Activated CD8-positive, alpha-beta T cell treated with anti-CD3 and anti-CD28 coated beads, Interleukin-2, amount 10 ng/mL, durations not matched to agents 7 days and 5 days (primary cell): ENCODE data around the gene SLCO6A1. TPM values are rescaled to one million over a fixed set of nuclear protein-coding genes. Genes with fewer than 3 reads are reported as not detected.

ENCODE experiments used
- ATAC-seq: fragments of 150-1000 bp; cut with Tn5 transposase; one replicate; pipeline ENCODE4 v1.10.0; 2021; ENCODE audit warnings: moderate library complexity
- CTCF ChIA-PET: fragments of 350-600 bp; sonication (Branson Sonifier 250); formaldehyde crosslinking; loops from one replicate; lab custom pipeline; 2021; ENCODE audit warnings: antibody characterized with exemption; lab: Charles Lee
- POLR2A ChIA-PET: fragments of 350-600 bp; sonication (Branson Sonifier 250); formaldehyde crosslinking; loops from one replicate; lab custom pipeline; 2021; ENCODE audit warnings: antibody characterized with exemption; lab: Charles Lee
- DNase-seq: peaks from one replicate; pipeline ENCODE4 v3.0.0-alpha.2; 2020
- H3K27ac Mint-ChIP-seq: one replicate; pipeline ENCODE4 v1.8.0; 2021; ENCODE audit warnings: mild to moderate bottlenecking, mixed read lengths
- H3K27me3 Mint-ChIP-seq: one replicate; pipeline ENCODE4 v1.8.0; 2021; ENCODE audit warnings: low read depth, mixed read lengths
- H3K36me3 Mint-ChIP-seq: one replicate; pipeline ENCODE4 v1.8.0; 2021; ENCODE audit warnings: low read depth, mixed read lengths
- H3K4me1 Mint-ChIP-seq: one replicate; pipeline ENCODE4 v1.8.0; 2021; ENCODE audit warnings: low read depth, mixed read lengths
- H3K4me3 Mint-ChIP-seq: one replicate; pipeline ENCODE4 v1.8.0; 2021; ENCODE audit warnings: mild to moderate bottlenecking, mixed read lengths
- H3K9me3 Mint-ChIP-seq: one replicate; pipeline ENCODE4 v1.8.0; 2022; ENCODE audit warnings: mixed read lengths; ENCODE audit not compliant: insufficient read depth
- total RNA-seq, 2 experiments: library from RNA; stranded (reverse); gene quantifications; one replicate each; pipeline ENCODE4 v1.2.3, GENCODE V29; 2021

Gene SLCO6A1
- total RNA-seq, 2 experiments from 2014 or later, result not detected

DNA sequence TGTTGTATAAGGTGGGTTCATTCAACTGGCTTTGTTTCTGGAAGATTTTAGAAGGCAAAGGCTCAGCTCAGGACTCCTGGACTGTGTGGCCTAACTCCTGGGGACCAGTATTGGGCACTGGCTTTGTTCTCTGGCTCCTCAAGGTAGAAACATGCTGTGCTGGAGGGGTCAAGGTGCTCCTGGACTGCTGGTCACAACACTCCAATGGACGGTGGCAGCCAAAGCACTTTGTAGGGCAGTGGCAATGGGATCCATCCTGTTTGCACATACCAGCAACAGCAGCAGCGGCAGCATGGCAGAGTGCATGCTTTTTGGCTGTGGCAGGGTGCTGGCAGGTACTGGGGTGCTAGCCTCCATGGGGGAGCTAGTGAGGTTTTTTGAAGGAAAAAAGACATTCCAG lies 65.3 kb downstream of the SLCO6A1 start:
- ChIA-PET CTCF (no interaction called here), POLR2A (no interaction called here)
- Mint-ChIP-seq H3K4me1 (no peaks in the 10 kb centered on the region), H3K27ac (no peak overlapping the region), H3K36me3 (no peaks in the 10 kb centered on the region), H3K4me3 (no peak overlapping the region), H3K9me3 (no peaks in the 10 kb centered on the region), H3K27me3 (no peaks in the 10 kb centered on the region)
- no peak for DNase-seq
- no peak for ATAC-seq

DNA sequence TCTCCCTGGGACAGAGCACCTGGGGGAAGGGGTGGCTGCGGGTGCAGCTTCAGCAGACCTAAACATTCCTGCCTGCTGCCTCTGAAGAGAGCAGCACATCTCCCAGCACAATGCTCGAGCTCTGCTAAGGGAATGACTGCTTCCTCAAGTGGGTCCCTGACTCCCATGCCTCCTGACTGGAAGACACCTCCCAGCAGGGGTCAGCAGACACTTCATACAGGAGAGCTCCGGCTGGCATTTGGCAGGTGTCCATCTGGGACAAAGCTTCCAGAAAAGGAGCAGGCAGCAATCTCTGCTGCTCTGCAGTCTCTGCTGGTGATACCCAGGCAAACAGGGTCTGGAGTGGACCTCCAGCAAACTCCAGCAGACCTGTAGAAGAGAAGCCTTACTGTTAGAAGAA lies 77.2 kb downstream of the SLCO6A1 start:
- no peaks in the 10 kb centered on the region for H3K9me3 Mint-ChIP-seq
- ATAC-seq, result no peak
- H3K27ac Mint-ChIP-seq, result no peak overlapping the region
- DNase-seq, result no peak
- H3K4me1 Mint-ChIP-seq, result no peaks in the 10 kb centered on the region
- ChIA-PET CTCF (no interaction called here), POLR2A (no interaction called here)
- no peaks in the 10 kb centered on the region for H3K36me3 Mint-ChIP-seq
- no peak overlapping the region for H3K4me3 Mint-ChIP-seq
- no peaks in the 10 kb centered on the region for H3K27me3 Mint-ChIP-seq

DNA sequence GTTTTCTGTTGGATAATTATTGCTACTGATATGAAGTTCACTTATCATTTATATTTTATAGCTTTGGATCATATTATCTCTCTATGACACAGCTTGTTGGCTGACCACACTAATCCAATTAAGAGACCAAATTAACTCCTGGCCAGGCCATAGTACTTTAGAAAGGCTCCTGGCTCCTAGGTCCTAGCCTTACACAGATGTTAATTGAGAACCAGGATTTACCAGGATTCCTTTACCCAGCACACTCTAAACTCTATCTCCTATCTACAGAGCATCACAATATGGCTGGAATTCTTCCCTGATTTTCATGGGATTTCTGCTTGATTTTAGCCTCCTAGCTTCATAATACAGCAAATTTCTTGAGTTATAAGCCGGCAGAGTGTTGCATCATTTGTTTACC lies 80.3 kb downstream of the SLCO6A1 start:
- Mint-ChIP-seq H3K27ac (no peak overlapping the region), H3K36me3 (no peaks in the 10 kb centered on the region), H3K4me1 (no peaks in the 10 kb centered on the region), H3K4me3 (no peak overlapping the region), H3K27me3 (no peaks in the 10 kb centered on the region), H3K9me3 (no peaks in the 10 kb centered on the region)
- ATAC-seq (no peak), DNase-seq (no peak)
- POLR2A ChIA-PET, result no interaction called here
- CTCF ChIA-PET, result no interaction called here

DNA sequence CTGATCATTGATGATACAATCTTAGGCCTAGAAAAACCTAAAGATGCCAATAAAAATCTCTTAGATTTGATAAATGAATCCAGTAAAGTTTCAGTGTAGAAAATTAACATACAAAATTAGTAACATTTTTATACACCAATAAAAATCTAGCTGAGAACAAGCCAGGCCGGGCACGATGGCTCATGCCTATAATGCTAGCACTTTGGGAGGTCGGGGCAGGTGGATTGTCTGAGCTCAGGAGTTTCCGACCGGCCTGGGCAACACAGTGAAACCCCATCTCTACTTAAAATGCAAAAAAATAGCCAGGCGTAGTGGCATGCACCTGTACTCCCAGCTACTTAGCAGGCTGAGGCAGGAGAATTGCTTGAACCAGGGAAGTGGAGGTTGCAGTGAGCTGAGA lies 84.4 kb downstream of the SLCO6A1 start:
- ATAC-seq (no peak), DNase-seq (no peak)
- H3K9me3 Mint-ChIP-seq, result no peaks in the 10 kb centered on the region
- no peaks in the 10 kb centered on the region for H3K4me1 Mint-ChIP-seq
- no peaks in the 10 kb centered on the region for H3K27me3 Mint-ChIP-seq
- ChIA-PET CTCF (no interaction called here), POLR2A (no interaction called here)
- no peak overlapping the region for H3K27ac Mint-ChIP-seq
- no peak overlapping the region for H3K4me3 Mint-ChIP-seq
- no peaks in the 10 kb centered on the region for H3K36me3 Mint-ChIP-seq

DNA sequence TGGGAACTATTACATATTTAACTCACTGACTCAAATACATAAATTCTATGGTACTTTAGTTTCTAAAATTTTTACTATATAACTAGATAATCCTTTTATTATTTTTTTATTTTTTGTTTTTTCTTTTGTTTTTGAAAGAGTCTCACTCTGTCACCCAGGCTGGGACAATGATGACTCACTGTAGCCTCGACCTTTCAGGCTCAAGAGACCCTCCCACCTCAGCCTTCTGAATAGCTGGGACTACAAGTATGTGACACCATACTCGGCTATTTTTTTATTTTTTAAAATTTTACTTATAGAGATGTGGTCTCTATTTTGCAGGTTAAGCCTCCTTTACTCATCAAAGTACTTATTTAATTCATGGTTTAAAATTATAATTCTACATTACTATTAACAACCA lies 110.6 kb downstream of the SLCO6A1 start:
- DNase-seq, result no peak
- Mint-ChIP-seq H3K9me3 (no peaks in the 10 kb centered on the region), H3K27ac (no peak overlapping the region), H3K4me1 (no peaks in the 10 kb centered on the region), H3K36me3 (no peaks in the 10 kb centered on the region), H3K4me3 (no peak overlapping the region), H3K27me3 (no peaks in the 10 kb centered on the region)
- ChIA-PET POLR2A (no interaction called here), CTCF (no interaction called here)
- no peak for ATAC-seq

DNA sequence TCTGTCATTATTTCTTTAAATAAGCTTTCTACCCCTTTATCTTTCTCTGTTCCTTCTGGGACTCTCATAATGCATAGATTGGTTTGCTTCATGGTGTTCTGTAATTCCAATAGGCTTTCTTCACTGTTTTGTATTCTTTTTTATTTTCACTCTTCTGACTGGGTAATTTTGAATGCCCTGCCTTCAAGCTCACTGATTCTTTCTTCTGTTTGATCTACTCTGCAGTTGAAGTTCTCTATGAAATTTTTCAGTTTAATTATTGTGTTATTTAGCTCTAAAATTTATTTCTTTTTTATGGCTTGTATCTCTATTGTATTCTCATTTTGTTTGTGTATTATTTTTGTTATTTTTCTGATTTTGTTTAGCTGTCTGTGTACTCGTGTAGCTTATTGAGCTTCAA lies 113.4 kb downstream of the SLCO6A1 start:
- H3K9me3 Mint-ChIP-seq, result no peaks in the 10 kb centered on the region
- POLR2A ChIA-PET, result no interaction called here
- H3K36me3 Mint-ChIP-seq, result no peaks in the 10 kb centered on the region
- DNase-seq (no peak), ATAC-seq (no peak)
- H3K4me1 Mint-ChIP-seq, result no peaks in the 10 kb centered on the region
- CTCF ChIA-PET, result no interaction called here
- H3K27ac Mint-ChIP-seq, result no peak overlapping the region
- H3K27me3 Mint-ChIP-seq, result no peaks in the 10 kb centered on the region
- H3K4me3 Mint-ChIP-seq, result no peak overlapping the region

DNA sequence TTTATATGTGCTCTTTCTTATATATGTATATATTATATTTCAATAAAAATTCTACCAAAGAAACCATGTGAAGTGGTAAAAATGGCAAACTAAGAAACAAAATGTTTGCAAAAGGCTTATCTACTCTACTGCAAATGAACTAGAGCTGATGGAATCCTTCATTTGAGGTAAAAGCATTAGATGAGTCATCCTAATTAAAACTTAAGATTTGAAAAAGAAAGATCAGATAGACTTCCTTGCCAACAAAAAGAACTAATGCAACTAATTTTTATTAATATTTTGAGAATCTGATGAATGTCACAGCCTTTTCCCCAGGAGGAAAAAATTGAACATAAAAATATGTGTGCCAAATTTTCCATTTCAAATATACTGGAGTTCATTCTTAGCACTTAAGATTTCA lies 118.6 kb downstream of the SLCO6A1 start:
- H3K9me3 Mint-ChIP-seq, result no peaks in the 10 kb centered on the region
- POLR2A ChIA-PET, result no interaction called here
- CTCF ChIA-PET, result no interaction called here
- H3K4me1 Mint-ChIP-seq, result no peaks in the 10 kb centered on the region
- H3K27me3 Mint-ChIP-seq, result no peaks in the 10 kb centered on the region
- H3K27ac Mint-ChIP-seq, result no peak overlapping the region
- H3K4me3 Mint-ChIP-seq, result no peak overlapping the region
- no peaks in the 10 kb centered on the region for H3K36me3 Mint-ChIP-seq
- DNase-seq, result no peak
- no peak for ATAC-seq

DNA sequence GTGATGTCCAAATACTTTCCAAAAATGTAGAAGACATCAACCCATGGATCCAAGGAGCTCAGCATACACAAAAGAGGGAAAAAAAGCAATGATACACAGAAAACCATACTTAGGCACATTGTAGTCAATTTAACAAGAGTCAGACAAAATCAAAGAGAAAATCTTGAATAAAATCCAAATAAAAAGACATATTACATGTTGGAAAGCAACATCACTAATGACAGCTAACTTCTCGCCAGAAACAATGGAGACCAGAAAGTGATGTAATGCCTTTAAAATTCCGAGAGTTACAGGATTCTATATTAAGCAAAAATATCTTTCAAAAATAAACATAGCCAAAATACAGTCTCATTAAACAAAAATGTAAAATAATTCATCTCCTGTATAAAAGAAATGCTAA lies 122.9 kb downstream of the SLCO6A1 start:
- no peaks in the 10 kb centered on the region for H3K36me3 Mint-ChIP-seq
- no peaks in the 10 kb centered on the region for H3K4me1 Mint-ChIP-seq
- no peak overlapping the region for H3K4me3 Mint-ChIP-seq
- no peak for ATAC-seq
- no peaks in the 10 kb centered on the region for H3K9me3 Mint-ChIP-seq
- H3K27ac Mint-ChIP-seq, result no peak overlapping the region
- no peak for DNase-seq
- ChIA-PET POLR2A (no interaction called here), CTCF (no interaction called here)
- no peaks in the 10 kb centered on the region for H3K27me3 Mint-ChIP-seq

DNA sequence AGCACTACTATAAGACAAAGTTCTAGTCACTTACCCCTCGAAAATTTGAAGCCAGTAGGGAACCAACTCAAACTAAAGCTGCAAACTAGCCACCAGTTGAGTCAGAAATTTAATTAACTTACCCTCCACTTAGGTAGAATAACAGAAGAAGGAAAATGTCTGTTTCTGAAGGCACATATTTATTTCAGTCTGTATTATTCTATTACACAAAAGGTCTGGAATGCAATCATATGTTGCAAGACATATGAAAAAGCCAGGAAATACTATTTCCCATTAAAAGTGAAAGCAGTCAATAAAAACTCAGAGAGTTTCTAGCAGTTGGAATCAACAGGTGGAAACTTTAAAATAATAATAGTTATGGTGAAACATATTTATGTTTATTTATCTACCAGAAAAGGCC lies 123.5 kb downstream of the SLCO6A1 start:
- DNase-seq, result no peak
- CTCF ChIA-PET, result no interaction called here
- no peaks in the 10 kb centered on the region for H3K4me1 Mint-ChIP-seq
- no peaks in the 10 kb centered on the region for H3K36me3 Mint-ChIP-seq
- no peak overlapping the region for H3K27ac Mint-ChIP-seq
- no peak overlapping the region for H3K4me3 Mint-ChIP-seq
- no peak for ATAC-seq
- H3K9me3 Mint-ChIP-seq, result no peaks in the 10 kb centered on the region
- H3K27me3 Mint-ChIP-seq, result no peaks in the 10 kb centered on the region
- POLR2A ChIA-PET, result interaction anchor here (0.7 kb wide), 1 partner anchor 365 kb away, joined by 3 read pairs; no protein-coding TSS in a partner anchor

DNA sequence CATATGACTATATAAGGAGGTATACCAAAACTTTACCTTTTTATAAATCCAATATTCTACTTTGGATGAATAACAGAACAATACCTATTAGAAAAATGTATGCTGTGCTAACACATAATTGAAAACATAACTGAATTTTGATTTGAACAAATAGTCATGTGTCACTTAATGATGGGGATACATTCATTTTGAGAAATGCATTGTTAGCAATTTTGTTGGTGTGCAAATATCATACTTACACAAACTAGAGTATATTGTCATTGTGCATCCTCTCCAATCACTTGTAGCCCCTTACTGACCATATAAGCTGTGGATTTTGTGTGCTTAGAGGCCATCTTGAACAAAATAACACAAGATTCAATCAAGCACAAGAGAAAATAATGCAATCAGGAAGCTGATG lies 130.4 kb downstream of the SLCO6A1 start:
- CTCF ChIA-PET, result no interaction called here
- no peak for DNase-seq
- POLR2A ChIA-PET, result no interaction called here
- no peak overlapping the region for H3K27ac Mint-ChIP-seq
- H3K27me3 Mint-ChIP-seq, result no peaks in the 10 kb centered on the region
- H3K4me3 Mint-ChIP-seq, result no peak overlapping the region
- H3K36me3 Mint-ChIP-seq, result no peaks in the 10 kb centered on the region
- H3K4me1 Mint-ChIP-seq, result no peaks in the 10 kb centered on the region
- no peaks in the 10 kb centered on the region for H3K9me3 Mint-ChIP-seq
- no peak for ATAC-seq

DNA sequence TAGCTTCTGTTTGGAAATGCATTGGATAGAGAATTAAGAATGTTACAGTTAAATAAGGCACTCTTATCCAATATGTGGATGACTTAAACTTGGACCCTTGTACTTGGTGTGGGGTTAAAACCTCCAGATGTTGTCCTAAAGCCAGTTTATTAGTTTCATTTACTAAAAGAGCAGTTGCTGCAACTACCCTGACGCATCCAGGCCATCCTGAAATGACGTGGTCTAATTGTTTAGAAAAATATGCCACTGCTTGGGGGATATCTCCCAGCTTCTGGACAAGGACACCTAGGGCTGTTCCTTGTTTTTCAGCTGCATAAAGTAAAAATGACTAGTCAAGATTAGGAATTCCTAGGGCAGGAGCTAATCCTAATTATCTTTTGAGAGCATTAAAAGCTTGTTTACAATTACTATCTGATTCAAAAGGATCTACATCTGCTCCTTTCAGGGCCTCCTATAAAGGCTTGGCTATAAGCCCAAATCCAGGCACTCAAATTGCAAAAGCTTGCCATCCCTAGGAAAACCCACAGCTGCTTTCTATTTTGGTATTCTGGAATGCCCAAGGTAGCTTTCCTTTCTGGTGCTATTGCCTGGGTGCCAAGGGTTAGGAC lies 157.0 kb downstream of the SLCO6A1 start:
- no peak overlapping the region for H3K27ac Mint-ChIP-seq
- ChIA-PET POLR2A (no interaction called here), CTCF (no interaction called here)
- ATAC-seq (no peak), DNase-seq (no peak)
- no peaks in the 10 kb centered on the region for H3K9me3 Mint-ChIP-seq
- H3K4me3 Mint-ChIP-seq, result no peak overlapping the region
- H3K36me3 Mint-ChIP-seq, result no peaks in the 10 kb centered on the region
- no peaks in the 10 kb centered on the region for H3K27me3 Mint-ChIP-seq
- no peaks in the 10 kb centered on the region for H3K4me1 Mint-ChIP-seq

DNA sequence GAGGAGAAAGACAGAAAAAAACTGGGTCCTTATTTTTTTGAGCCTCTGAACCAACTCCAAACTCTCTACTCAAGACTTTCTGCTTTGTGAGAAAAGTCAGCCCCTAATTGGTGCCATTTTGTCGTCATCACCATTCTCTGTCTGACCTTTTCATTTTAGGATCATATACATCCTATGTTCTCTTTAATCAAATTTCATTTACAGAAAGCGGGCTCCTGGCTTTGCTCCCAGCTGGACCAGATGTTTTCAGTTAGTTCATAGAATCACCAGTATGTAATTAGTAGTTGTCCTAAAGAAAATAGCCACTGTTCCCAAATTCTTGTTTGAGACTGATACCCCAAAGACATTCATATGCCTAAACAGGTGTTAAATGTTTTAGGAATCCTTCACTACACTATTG lies 174.1 kb downstream of the SLCO6A1 start:
- H3K27ac Mint-ChIP-seq, result no peak overlapping the region
- POLR2A ChIA-PET, result no interaction called here
- CTCF ChIA-PET, result no interaction called here
- no peaks in the 10 kb centered on the region for H3K9me3 Mint-ChIP-seq
- no peaks in the 10 kb centered on the region for H3K27me3 Mint-ChIP-seq
- DNase-seq, result no peak
- ATAC-seq, result no peak
- H3K4me3 Mint-ChIP-seq, result no peak overlapping the region
- H3K4me1 Mint-ChIP-seq, result no peaks in the 10 kb centered on the region
- H3K36me3 Mint-ChIP-seq, result no peaks in the 10 kb centered on the region
